Heart right ventricle (tissue), 16 donors: Measurements from ENCODE around the gene FAM120B. TPM values are rescaled to one million over a fixed set of nuclear protein-coding genes. Genes with fewer than 3 reads are reported as not detected.
A peak's percentile ranks its signal among the peaks of the same experiment; 100 is the strongest.

ENCODE experiments used
- ATAC-seq, 8 donors: fragments of 200-7000 bp; cut with Tn5 transposase; one replicate each; pipeline ENCODE4 v1.9.1; 2020; ENCODE audit warnings: mild to moderate bottlenecking in 8 of 8, moderate library complexity in 8 of 8, moderate number of reproducible peaks in 1 of 8
- DNase-seq, 2 donors: peaks; one replicate each; pipeline ENCODE4 v3.0.0-alpha.2; 2020
- H3K27ac ChIP-seq, 10 donors: fragments of 200-600 bp; sonication (generic) in 2 of 10; one replicate each; pipeline versions ENCODE4 v1.5.0 to v1.8.0; 2020 to 2022; ENCODE audit warnings: mild to moderate bottlenecking in 3 of 10
- H3K27me3 ChIP-seq, 7 donors: fragments of 200-600 bp; one replicate each; pipeline ENCODE4 v1.8.0; 2021 to 2022; ENCODE audit warnings: mild to moderate bottlenecking in 2 of 7
- H3K36me3 ChIP-seq, 9 donors: fragments of 200-600 bp; sonication (generic) in 1 of 9; one replicate each; pipeline versions ENCODE4 v1.5.0 to v1.8.0; 2020 to 2022; ENCODE audit warnings: mild to moderate bottlenecking in 2 of 9
- H3K4me1 ChIP-seq, 9 donors: fragments of 200-600 bp; sonication (generic) in 1 of 9; one replicate each; pipeline versions ENCODE4 v1.5.0 to v1.8.0; 2020 to 2022; ENCODE audit warnings: mild to moderate bottlenecking in 4 of 9
- H3K4me3 ChIP-seq, 10 donors: fragments of 200-600 bp; sonication (generic) in 2 of 10; one replicate each; pipeline versions ENCODE4 v1.5.0 to v1.8.0; 2020 to 2022; ENCODE audit warnings: mild to moderate bottlenecking in 7 of 10, moderate library complexity in 2 of 10
- H3K9me3 ChIP-seq, 11 donors: fragments of 200-600 bp in 10 of 11; sonication (generic) in 2 of 11; one replicate each; pipeline versions ENCODE4 v1.5.0 to v1.8.0; 2013 to 2022; ENCODE audit warnings: mild to moderate bottlenecking in 2 of 11, control low read depth in 1 of 11, moderate library complexity in 1 of 11
- WGBS, 2 donors: extraction: QIAGEN DNeasy Blood & Tissue Kit; methylation state at CpG; one replicate each; pipeline ENCODE4 v1.1.7; 2013; ENCODE audit warnings: inconsistent platforms in 1 of 2; 5-methylcytosine and 5-hydroxymethylcytosine counted together
- intact Hi-C, 10 donors: fragments of 100-400 bp; cut with DNase I; formaldehyde crosslinking; loops; one replicate each; pipeline versions ENCODE4 v1.11.1 to v1.14.2; 2022
- long read RNA-seq, 3 donors: library from polyadenylated mRNA; unstranded; transcript quantifications; one replicate each; pipeline ENCODE4 v2.0.0, GENCODE V29; 2020 to 2021
- polyA plus RNA-seq, 2 donors: library from polyadenylated mRNA; stranded (reverse); fragments of 200-250 nt; gene quantifications; one replicate each; pipeline ENCODE4 v1.2.3, GENCODE V29; 2013
- total RNA-seq, 10 donors: library from RNA; stranded (reverse); fragmentation: NEBNext Ultra II Directional in 3 of 10; extraction: Animal tissue kit (Norgen Biotek cat#: 25700) in 3 of 10; gene quantifications; one replicate each; pipeline versions ENCODE4 v1.2.1 to v1.2.4, GENCODE V29; 2021 to 2023
- TF ChIP-seq, protein P1 (sequence below), 9 donors: fragments of 200-600 bp; sonication (generic) in 2 of 9; IDR thresholded peaks; one replicate each; pipeline versions ENCODE4 v1.5.0 to v1.8.0; 2021 to 2022; ENCODE audit warnings: antibody characterized with exemption in 9 of 9, mild to moderate bottlenecking in 5 of 9, moderate library complexity in 1 of 9
- donor health status: Arrhythmogenic right ventricular cardiomyopathy.
- donor health status: ischemic (EF 13 %, LVEDD 7.1; RV severe dilation, severe dysfunction).
- donor health status: healthy with polysubstance abuse.
- donor health status: DM: no; HTN: yes; CAD: no.
- donor health status: DM: no; HTN: no; CAD: no.
- donor health status: ischemic (EF 25% LVEDD 6.9; RV normal size, moderate dysfunction).
- donor health status: ischemic (EF 25% LVEDD 5.7; RV mildly dilated, moderate dysfunction).
- donor health status: healthy.
- donor health status: DM: yes; HTN: yes; CAD: no.
- donor health status: Ischemic cardiomyopathy.
- donor health status: ischemic (EF 35%, LVEDD 5.7; RV mildly dilated, moderate dysfunction).
- donor health status: nonischemic (EF 11% LVEDD 7.7; RV severe dilation, severe dysfunction).
- donor health status: DM: yes; HTN: yes; CAD: no.
- donor health status: PGD.
- donor health status: ischemic (EF 29% LVEDD 5.4; RV normal size, mild dysfunction).
- donor health status: nonischemic (EF 23%, LVEDD 6.1; RV moderate dilation, normal function).

The FAM120B gene, protein sequence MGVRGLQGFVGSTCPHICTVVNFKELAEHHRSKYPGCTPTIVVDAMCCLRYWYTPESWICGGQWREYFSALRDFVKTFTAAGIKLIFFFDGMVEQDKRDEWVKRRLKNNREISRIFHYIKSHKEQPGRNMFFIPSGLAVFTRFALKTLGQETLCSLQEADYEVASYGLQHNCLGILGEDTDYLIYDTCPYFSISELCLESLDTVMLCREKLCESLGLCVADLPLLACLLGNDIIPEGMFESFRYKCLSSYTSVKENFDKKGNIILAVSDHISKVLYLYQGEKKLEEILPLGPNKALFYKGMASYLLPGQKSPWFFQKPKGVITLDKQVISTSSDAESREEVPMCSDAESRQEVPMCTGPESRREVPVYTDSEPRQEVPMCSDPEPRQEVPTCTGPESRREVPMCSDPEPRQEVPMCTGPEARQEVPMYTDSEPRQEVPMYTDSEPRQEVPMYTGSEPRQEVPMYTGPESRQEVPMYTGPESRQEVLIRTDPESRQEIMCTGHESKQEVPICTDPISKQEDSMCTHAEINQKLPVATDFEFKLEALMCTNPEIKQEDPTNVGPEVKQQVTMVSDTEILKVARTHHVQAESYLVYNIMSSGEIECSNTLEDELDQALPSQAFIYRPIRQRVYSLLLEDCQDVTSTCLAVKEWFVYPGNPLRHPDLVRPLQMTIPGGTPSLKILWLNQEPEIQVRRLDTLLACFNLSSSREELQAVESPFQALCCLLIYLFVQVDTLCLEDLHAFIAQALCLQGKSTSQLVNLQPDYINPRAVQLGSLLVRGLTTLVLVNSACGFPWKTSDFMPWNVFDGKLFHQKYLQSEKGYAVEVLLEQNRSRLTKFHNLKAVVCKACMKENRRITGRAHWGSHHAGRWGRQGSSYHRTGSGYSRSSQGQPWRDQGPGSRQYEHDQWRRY
- total RNA-seq, result 10 to 100 TPM; 16.0 to 31.0 (median 25.4) TPM
- polyA plus RNA-seq, result 1 to 10 TPM; 7.7 to 9.9 TPM
- long read RNA-seq, donor 1, full-length matches to known transcripts, result 43 of 57 reads
- long read RNA-seq, donor 1, partial matches to known transcripts, result 4 of 57 reads
- long read RNA-seq, donor 1, other reads (novel, unspliced or antisense), result 10 of 57 reads
- long read RNA-seq, donor 2, full-length matches to known transcripts, result 34 of 49 reads
- long read RNA-seq, donor 2, partial matches to known transcripts, result 8 of 49 reads
- long read RNA-seq, donor 2, other reads (novel, unspliced or antisense), result 7 of 49 reads
- long read RNA-seq, donor 3, full-length matches to known transcripts, result 38 of 59 reads
- long read RNA-seq, donor 3, partial matches to known transcripts, result 7 of 59 reads
- long read RNA-seq, donor 3, other reads (novel, unspliced or antisense), result 14 of 59 reads

- Histone ChIP-seq H3K27me3 (no peaks in the 10 kb centered on the region), H3K27ac (peak within 1 kb of the TSS; percentile 44 to 97 (median 93)), H3K4me1 (peaks cover 14 to 56% (median 46%) of the 10 kb centered on the region in 9 donors), H3K9me3 (no peaks in the 10 kb centered on the region), H3K4me3 (peak within 1 kb of the TSS; percentile 59 to 98 (median 86)), H3K36me3 (peaks cover 0 to 7% (median 0%) of the 10 kb centered on the region in 9 donors)
- DNase-seq, result peak; percentile 97 to 98
- WGBS, 2 donors, result 0 to 1% methylated on average over 82 to 97 of the region's 97 CpGs
- intact Hi-C loops, result loop anchor here in 3 of 10 donors (5.0 to 10.0 kb wide), 3 partner anchors 36 to 474 kb away; no protein-coding TSS in a partner anchor
- TF ChIP-seq, protein P1, sequence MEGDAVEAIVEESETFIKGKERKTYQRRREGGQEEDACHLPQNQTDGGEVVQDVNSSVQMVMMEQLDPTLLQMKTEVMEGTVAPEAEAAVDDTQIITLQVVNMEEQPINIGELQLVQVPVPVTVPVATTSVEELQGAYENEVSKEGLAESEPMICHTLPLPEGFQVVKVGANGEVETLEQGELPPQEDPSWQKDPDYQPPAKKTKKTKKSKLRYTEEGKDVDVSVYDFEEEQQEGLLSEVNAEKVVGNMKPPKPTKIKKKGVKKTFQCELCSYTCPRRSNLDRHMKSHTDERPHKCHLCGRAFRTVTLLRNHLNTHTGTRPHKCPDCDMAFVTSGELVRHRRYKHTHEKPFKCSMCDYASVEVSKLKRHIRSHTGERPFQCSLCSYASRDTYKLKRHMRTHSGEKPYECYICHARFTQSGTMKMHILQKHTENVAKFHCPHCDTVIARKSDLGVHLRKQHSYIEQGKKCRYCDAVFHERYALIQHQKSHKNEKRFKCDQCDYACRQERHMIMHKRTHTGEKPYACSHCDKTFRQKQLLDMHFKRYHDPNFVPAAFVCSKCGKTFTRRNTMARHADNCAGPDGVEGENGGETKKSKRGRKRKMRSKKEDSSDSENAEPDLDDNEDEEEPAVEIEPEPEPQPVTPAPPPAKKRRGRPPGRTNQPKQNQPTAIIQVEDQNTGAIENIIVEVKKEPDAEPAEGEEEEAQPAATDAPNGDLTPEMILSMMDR (IDR thresholded peaks at IDR 0.05), result no peak
- peak; percentile 98 to 99 (median 99) for ATAC-seq
Measured at GRCh38 chr6:170306324-170307079, at the start of gene FAM120B. Gene FAM120B, plus strand, starts transcription at chr6:170306758. Its CDS starts 10,633 bp downstream, at chr6:170317391.

- H3K27me3 ChIP-seq, result peaks cover 0 to 8% (median 0%) of the 10 kb centered on the region in 7 donors
- TF ChIP-seq, protein P1 (IDR thresholded peaks at IDR 0.05), result no peak
- H3K36me3 ChIP-seq, result no peaks in the 10 kb centered on the region
- DNase-seq (no peak), ATAC-seq (no peak)
- no peak overlapping the region for H3K4me3 ChIP-seq
- intact Hi-C loops, result no loop called here
- H3K9me3 ChIP-seq, result no peaks in the 10 kb centered on the region
- no peaks in the 10 kb centered on the region for H3K4me1 ChIP-seq
- no peak overlapping the region for H3K27ac ChIP-seq
- WGBS, 2 donors, result 87 to 95% methylated on average over 4 of the region's 4 CpGs
Measured at GRCh38 chr6:170257376-170257775, 49.2 kb upstream of the FAM120B start.

DNA sequence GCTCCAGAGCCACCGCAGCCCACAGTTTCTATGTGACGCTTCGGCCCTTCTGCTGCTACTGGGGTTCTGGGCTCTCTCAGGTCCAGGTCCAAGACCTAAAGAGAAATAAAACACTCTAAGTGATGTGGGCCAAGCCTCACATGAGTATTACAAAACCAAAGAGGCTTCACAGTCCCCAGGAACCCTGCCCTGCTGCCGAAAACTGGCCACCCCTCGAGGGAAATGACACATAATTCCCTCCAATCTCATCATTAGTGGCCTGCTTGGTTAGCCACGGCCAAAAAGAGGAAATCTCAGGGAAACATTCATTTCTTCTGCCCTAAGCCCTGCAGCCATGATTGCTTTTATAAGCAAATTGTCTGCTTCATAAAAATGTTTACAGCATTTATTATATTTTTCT lies 48.2 kb upstream of the FAM120B start:
- 81 to 83% methylated on average over 6 of the region's 6 CpGs for WGBS, 2 donors
- no peaks in the 10 kb centered on the region for H3K36me3 ChIP-seq
- no peak overlapping the region for H3K4me3 ChIP-seq
- peak in 2 of 8 donors; percentile 31 to 38 for ATAC-seq
- H3K27ac ChIP-seq, result no peak overlapping the region
- no peaks in the 10 kb centered on the region for H3K4me1 ChIP-seq
- no peaks in the 10 kb centered on the region for H3K9me3 ChIP-seq
- H3K27me3 ChIP-seq, result peaks cover 0 to 14% (median 0%) of the 10 kb centered on the region in 7 donors
- TF ChIP-seq, protein P1 (IDR thresholded peaks at IDR 0.05), result no peak
- intact Hi-C loops, result no loop called here
- DNase-seq, result no peak
